IMR-90 (cell line): ENCODE data around the gene MINDY1. TPM values are rescaled to one million over a fixed set of nuclear protein-coding genes. Genes with fewer than 3 reads are reported as not detected.

Experiments
- ATAC-seq: fragments of 200-7000 bp; cut with Tn5 transposase; 2 replicates; pipeline ENCODE4 v1.9.1; 2020; ENCODE audit warnings: low read depth, mild to moderate bottlenecking, moderate library complexity
- BruUV-seq: library from RNA; stranded (reverse); fragments of 400-500 nt; replicated peaks from 2 replicates; lab custom pipeline; 2021; lab: Mats Ljungman, UMichigan
- CTCF ChIA-PET: fragments of 300-600 bp; formaldehyde crosslinking; extraction: SDS; loops from one replicate; lab custom pipeline; 2021; ENCODE audit warnings: antibody characterized with exemption; lab: Yijun Ruan, JAX
- POLR2A ChIA-PET: fragments of 300-600 bp; sonication (Branson Sonifier 250); formaldehyde crosslinking; loops from one replicate; lab custom pipeline; 2022; ENCODE audit warnings: antibody characterized with exemption; ENCODE audit not compliant: unreplicated experiment; lab: Charles Lee
- DNase-seq: peaks from one replicate; pipeline ENCODE4 v3.0.0; 2013
- H2AFZ ChIP-seq: replicated peaks from 2 replicates; pipeline ENCODE3; 2013; ENCODE audit warnings: low read length, mild to moderate bottlenecking; ENCODE audit not compliant: poor library complexity
- H2AK5ac ChIP-seq: 2 replicates; pipeline ENCODE4 v1.6.1; 2013; ENCODE audit warnings: low read depth, low read length, inconsistent platforms
- H2AK9ac ChIP-seq: replicated peaks from 2 replicates; pipeline ENCODE3; 2013; ENCODE audit warnings: mild to moderate bottlenecking, low read depth, low read length, moderate library complexity; ENCODE audit not compliant: poor library complexity
- H2BK120ac ChIP-seq: 2 replicates; pipeline ENCODE4 v1.6.1; 2013; ENCODE audit warnings: low read depth, low read length, inconsistent platforms
- H2BK15ac ChIP-seq: 3 replicates; pipeline ENCODE4 v1.6.1; 2013; ENCODE audit warnings: low read depth, low read length, inconsistent platforms
- H2BK20ac ChIP-seq: 2 replicates; pipeline ENCODE4 v1.6.1; 2013; ENCODE audit warnings: low read depth, mild to moderate bottlenecking, inconsistent platforms, low read length, moderate library complexity
- H2BK5ac ChIP-seq: 2 replicates; pipeline ENCODE4 v1.6.1; 2013; ENCODE audit warnings: mild to moderate bottlenecking, low read depth, low read length, inconsistent platforms; ENCODE audit not compliant: poor library complexity, severe bottlenecking
- H3K14ac ChIP-seq: replicated peaks from 2 replicates; pipeline ENCODE4 v1.6.1; 2013; ENCODE audit warnings: low read depth, low read length, inconsistent platforms
- H3K18ac ChIP-seq: 2 replicates; pipeline ENCODE4 v1.6.1; 2013; ENCODE audit warnings: low read depth, low read length, control low read depth
- H3K23ac ChIP-seq: 2 replicates; pipeline ENCODE4 v1.6.1; 2013; ENCODE audit warnings: low read depth, low read length, inconsistent platforms
- H3K27ac ChIP-seq: 2 replicates; pipeline ENCODE4 v1.5.1; 2013; ENCODE audit warnings: mild to moderate bottlenecking, control low read depth, low read length; ENCODE audit not compliant: insufficient read depth
- H3K27me3 ChIP-seq: 2 replicates; pipeline ENCODE4 v1.6.1; 2013; ENCODE audit warnings: low read length; ENCODE audit not compliant: control insufficient read depth, insufficient read depth
- H3K36me3 ChIP-seq: 2 replicates; pipeline ENCODE4 v1.6.1; 2013; ENCODE audit warnings: low read length, mixed read lengths; ENCODE audit not compliant: control insufficient read depth, insufficient read depth
- H3K4ac ChIP-seq: 2 replicates; pipeline ENCODE4 v1.6.1; 2013; ENCODE audit warnings: low read depth, low read length, inconsistent platforms
- H3K4me1 ChIP-seq: 2 replicates; pipeline ENCODE4 v1.6.1; 2013; ENCODE audit warnings: low read length, mixed read lengths; ENCODE audit not compliant: control insufficient read depth, insufficient read depth
- H3K4me2 ChIP-seq: 2 replicates; pipeline ENCODE4 v1.6.1; 2013; ENCODE audit warnings: low read depth, mild to moderate bottlenecking, control low read depth, low read length, moderate library complexity
- H3K4me3 ChIP-seq: 2 replicates; pipeline ENCODE4 v1.5.1; 2013; ENCODE audit warnings: low read depth, mild to moderate bottlenecking, control low read depth, low read length, moderate library complexity; ENCODE audit not compliant: insufficient read depth
- H3K56ac ChIP-seq: 2 replicates; pipeline ENCODE4 v1.6.1; 2013; ENCODE audit warnings: low read length, inconsistent platforms; ENCODE audit not compliant: insufficient read depth; ENCODE audit errors: extremely low read depth
- H3K79me1 ChIP-seq, 2 experiments: 2 replicates each; pipeline ENCODE4 v1.6.1; 2013; ENCODE audit warnings: low read length in 2 of 2, inconsistent platforms in 1 of 2, low read depth in 1 of 2
- H3K9ac ChIP-seq: 2 replicates; pipeline ENCODE4 v1.6.1; 2013; ENCODE audit warnings: low read depth, low read length, control low read depth
- H3K9me1 ChIP-seq: 2 replicates; pipeline ENCODE4 v1.6.1; 2013; ENCODE audit warnings: low read length, inconsistent platforms; ENCODE audit not compliant: insufficient read depth
- H3K9me3 ChIP-seq: 2 replicates; pipeline ENCODE4 v1.6.1; 2013; ENCODE audit warnings: low read length; ENCODE audit not compliant: control insufficient read depth, insufficient read depth
- H4K20me1 ChIP-seq: 2 replicates; pipeline ENCODE4 v1.6.1; 2013; ENCODE audit warnings: low read length, inconsistent platforms; ENCODE audit not compliant: insufficient read depth
- H4K5ac ChIP-seq: 2 replicates; pipeline ENCODE4 v1.6.1; 2013; ENCODE audit warnings: mild to moderate bottlenecking, low read depth, low read length, control low read depth
- H4K8ac ChIP-seq, 2 experiments: 2 replicates each; pipeline ENCODE4 v1.6.1; 2013; ENCODE audit warnings: low read depth in 2 of 2, low read length in 2 of 2, control low read depth in 1 of 2, inconsistent platforms in 1 of 2
- H4K91ac ChIP-seq: 2 replicates; pipeline ENCODE4 v1.6.1; 2013; ENCODE audit warnings: low read depth, low read length, inconsistent platforms; ENCODE audit not compliant: insufficient read depth
- BHLHE40 ChIP-seq: fragments of 150-350 bp; IDR thresholded peaks from 2 replicates; pipeline ENCODE4 v1.6.1; 2016; ENCODE audit warnings: mild to moderate bottlenecking, low read depth, low read length
- CEBPB ChIP-seq: IDR thresholded peaks from 2 replicates; pipeline ENCODE4 v1.6.1; 2012; ENCODE audit warnings: low read depth, low read length, improper control_type of control experiment
- CHD1 ChIP-seq: IDR thresholded peaks from 2 replicates; pipeline ENCODE4 v1.6.1; 2012; ENCODE audit warnings: low read depth, low read length, improper control_type of control experiment
- CTCF ChIP-seq: conservative IDR thresholded peaks from 2 replicates; pipeline ENCODE4 v1.5.1; 2012; ENCODE audit warnings: mild to moderate bottlenecking, low read depth, low read length, improper control_type of control experiment
- ELK1 ChIP-seq: fragments of 150-350 bp; IDR thresholded peaks from 2 replicates; pipeline ENCODE4 v1.6.1; 2016; ENCODE audit warnings: low read depth, mild to moderate bottlenecking, low read length, moderate library complexity, borderline replicate concordance
- FOS ChIP-seq: fragments of 150-350 bp; IDR thresholded peaks from 2 replicates; pipeline ENCODE4 v1.6.1; 2016; ENCODE audit warnings: low read depth, low read length
- MAFK ChIP-seq: IDR thresholded peaks from 2 replicates; pipeline ENCODE4 v1.6.1; 2012; ENCODE audit warnings: low read depth, low read length, improper control_type of control experiment
- MAZ ChIP-seq: IDR thresholded peaks from 2 replicates; pipeline ENCODE4 v1.6.1; 2012; ENCODE audit warnings: low read depth, mild to moderate bottlenecking, low read length, improper control_type of control experiment, moderate library complexity, borderline replicate concordance
- MXI1 ChIP-seq: IDR thresholded peaks from 2 replicates; pipeline ENCODE4 v1.6.1; 2012; ENCODE audit warnings: low read depth, mild to moderate bottlenecking, low read length, moderate library complexity, borderline replicate concordance
- NFE2L2 ChIP-seq: fragments of 150-350 bp; IDR thresholded peaks from 2 replicates; pipeline ENCODE4 v1.6.1; 2016; ENCODE audit warnings: low read depth, mild to moderate bottlenecking, low read length
- POLR2A ChIP-seq: IDR thresholded peaks from 2 replicates; pipeline ENCODE4 v1.6.1; 2012; ENCODE audit warnings: mild to moderate bottlenecking, low read depth, low read length
- RAD21 ChIP-seq: IDR thresholded peaks from 2 replicates; pipeline ENCODE4 v1.6.1; 2012; ENCODE audit warnings: low read length, improper control_type of control experiment
- RCOR1 ChIP-seq: IDR thresholded peaks from 2 replicates; pipeline ENCODE4 v1.6.1; 2012; ENCODE audit warnings: mild to moderate bottlenecking, low read length, improper control_type of control experiment; ENCODE audit not compliant: insufficient replicate concordance
- RFX5 ChIP-seq: IDR thresholded peaks from 2 replicates; pipeline ENCODE4 v1.8.0; 2012; ENCODE audit warnings: low read depth, mild to moderate bottlenecking, low read length, moderate library complexity
- SMC3 ChIP-seq: fragments of 150-350 bp; IDR thresholded peaks from 2 replicates; pipeline ENCODE4 v1.6.1; 2016; ENCODE audit warnings: low read depth, mild to moderate bottlenecking, antibody characterized with exemption, low read length, moderate library complexity
- USF2 ChIP-seq: fragments of 150-350 bp; IDR thresholded peaks from 2 replicates; pipeline ENCODE4 v1.6.1; 2017; ENCODE audit warnings: mild to moderate bottlenecking, antibody characterized with exemption, low read length, low read depth
- WGBS, 2 experiments: methylation state at CpG; one replicate each; pipeline versions ENCODE4 v1.1.5 to v1.1.7; 2013; ENCODE audit warnings: missing lambda C conversion rate in 2 of 2; ENCODE audit not compliant: insufficient read length in 1 of 2; ENCODE audit errors: extremely low coverage in 2 of 2; 5-methylcytosine and 5-hydroxymethylcytosine counted together
- dilution Hi-C: fragments of 300-500 bp; cut with HindIII; formaldehyde crosslinking; loops from one replicate; pipeline ENCODE4 v1.14.3; 2018; ENCODE audit warnings: low sequenced_read_pairs; ENCODE audit not compliant: unreplicated experiment
- in situ Hi-C: fragments of 300-500 bp; cut with MboI; formaldehyde crosslinking; loops from 3 replicates; pipeline ENCODE4 v1.14.3; 2019; ENCODE audit warnings: low sequenced_read_pairs, inconsistent platforms, mixed read lengths
- intact Hi-C: fragments of 100-400 bp; cut with micrococcal nuclease; formaldehyde crosslinking; loops from 2 replicates; pipeline ENCODE4 v1.10.0; 2022
- polyA plus RNA-seq, 3 experiments: library from polyadenylated mRNA; depleted of rRNA; stranded (reverse); fragments of >200 nt; gene quantifications; 2 replicates each; pipeline ENCODE4 v1.2.3, GENCODE V29; 2012; ENCODE audit warnings: low replicate concordance in 1 of 3
- total RNA-seq: library from RNA; depleted of rRNA; stranded (reverse); fragments of >200 nt; gene quantifications from 2 replicates; pipeline ENCODE4 v1.2.3, GENCODE V29; 2012

Gene MINDY1
- total and polyA plus RNA-seq, 2 of the 4 experiments (the other 2 are of a cell fraction) = 6.6 to 7.3 TPM

GRCh38 chr1:151049458-151049857, 42.8 kb upstream of the MINDY1 start:
- WGBS, 2 experiments = 98% methylated on average over 4 of the region's 5 CpGs; no CpG with 5 or more reads in 1 of the 2 experiments
- H2AFZ ChIP-seq = no peak overlapping the region
- H3K4ac ChIP-seq = no peak overlapping the region
- H2BK120ac ChIP-seq = no peak overlapping the region
- H3K36me3 ChIP-seq = peaks cover 28% of the 10 kb centered on the region
- no peaks in the 10 kb centered on the region for H3K9me3 ChIP-seq
- ATAC-seq (no peak), DNase-seq (no peak)
- H3K79me1 ChIP-seq = peaks cover 11 to 56% of the 10 kb centered on the region in 2 experiments; a peak in 3 of 4 replicates
- H2BK5ac ChIP-seq = no peak overlapping the region
- in situ Hi-C loops (no loop called here), intact Hi-C loops (no loop called here), dilution Hi-C loops (no loop called here)
- no peak overlapping the region for H3K9ac ChIP-seq
- peaks cover 8% of the 10 kb centered on the region for H3K4me1 ChIP-seq
- ChIA-PET CTCF (interaction anchor here (0.6 kb wide), 1 partner anchor 106 kb away, joined by 8 read pairs; no protein-coding TSS in a partner anchor), POLR2A (interaction anchor here (1.1 kb wide), 1 partner anchor 10 kb away, joined by 3 read pairs; the partner anchor contains the start of gene CDC42SE1)
- no peak overlapping the region for H3K18ac ChIP-seq
- H2AK9ac ChIP-seq = no peak overlapping the region
- no peak overlapping the region for H4K5ac ChIP-seq
- no peak overlapping the region for H3K4me2 ChIP-seq
- H3K14ac ChIP-seq = no peak overlapping the region
- no peak overlapping the region for H4K8ac ChIP-seq
- H2BK20ac ChIP-seq = no peak overlapping the region
- H3K9me1 ChIP-seq = peaks cover 7% of the 10 kb centered on the region; the same call in 1 of the 2 replicates
- no peaks in the 10 kb centered on the region for H3K27me3 ChIP-seq
- H3K27ac ChIP-seq = no peak overlapping the region
- H2BK15ac ChIP-seq = no peak overlapping the region
- no peak overlapping the region for H3K56ac ChIP-seq
- H3K4me3 ChIP-seq = no peak overlapping the region
- BruUV-seq = no TSS peak
- H4K91ac ChIP-seq = no peak overlapping the region
- 0 out of 2 replicates have a peak overlapping the region, but pooled peaks have one; percentile 60 for H3K23ac ChIP-seq
- H4K20me1 ChIP-seq = peaks cover 11% of the 10 kb centered on the region; the same call in 1 of the 2 replicates
- TF ChIP-seq NFE2L2 (no peak), SMC3 (no peak), USF2 (no peak), RAD21 (no peak), CHD1 (no peak), MAZ (no peak), ELK1 (no peak), MAFK (no peak), RCOR1 (no peak), CEBPB (no peak), FOS (no peak), MXI1 (no peak), RFX5 (no peak), BHLHE40 (no peak), CTCF (no peak), POLR2A (no peak; the same call in 1 of the 2 replicates)
- H2AK5ac ChIP-seq = no peak overlapping the region
